Islet of Langerhans (tissue), 1 donor: ENCODE data around the gene MED12L.

Experiments
- FAIRE-seq: peaks from one replicate; lab custom pipeline; 2011; peaks lifted over from hg19 to GRCh38; lab: Jason Lieb, UNC

Gene MED12L

GRCh38 chr3:151091685-151092345, 6.4 kb downstream of the MED12L start:
- FAIRE-seq: no peak

GRCh38 chr3:151093148-151093547, 7.7 kb downstream of the MED12L start:
- no peak for FAIRE-seq

- FAIRE-seq: no peak
These were observed 8.4 kb downstream of the MED12L start for GRCh38 chr3:151093905-151094304.

DNA sequence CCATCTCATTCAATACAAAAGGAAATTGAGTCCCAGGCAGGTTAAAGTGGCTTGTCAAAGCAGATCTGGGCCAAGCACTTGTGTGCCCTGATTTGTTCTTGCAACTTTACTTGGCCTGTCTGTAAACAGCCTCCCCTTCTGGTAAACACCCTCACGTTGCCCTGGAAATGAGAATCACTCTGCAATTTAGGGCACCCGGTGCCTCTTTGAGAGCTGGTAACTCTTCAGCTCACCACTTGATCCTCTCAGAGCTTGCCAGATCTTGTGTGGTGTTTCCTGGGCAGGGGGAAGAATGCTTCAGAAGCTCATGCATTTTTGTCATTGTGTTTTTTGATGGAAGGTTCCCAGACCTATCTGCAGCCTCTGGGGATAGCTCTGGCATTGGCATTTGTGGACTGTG, 11.3 kb downstream of the MED12L start:
- no peak for FAIRE-seq

GRCh38 chr3:151100076-151100475, 14.6 kb downstream of the MED12L start:
- FAIRE-seq: no peak

DNA sequence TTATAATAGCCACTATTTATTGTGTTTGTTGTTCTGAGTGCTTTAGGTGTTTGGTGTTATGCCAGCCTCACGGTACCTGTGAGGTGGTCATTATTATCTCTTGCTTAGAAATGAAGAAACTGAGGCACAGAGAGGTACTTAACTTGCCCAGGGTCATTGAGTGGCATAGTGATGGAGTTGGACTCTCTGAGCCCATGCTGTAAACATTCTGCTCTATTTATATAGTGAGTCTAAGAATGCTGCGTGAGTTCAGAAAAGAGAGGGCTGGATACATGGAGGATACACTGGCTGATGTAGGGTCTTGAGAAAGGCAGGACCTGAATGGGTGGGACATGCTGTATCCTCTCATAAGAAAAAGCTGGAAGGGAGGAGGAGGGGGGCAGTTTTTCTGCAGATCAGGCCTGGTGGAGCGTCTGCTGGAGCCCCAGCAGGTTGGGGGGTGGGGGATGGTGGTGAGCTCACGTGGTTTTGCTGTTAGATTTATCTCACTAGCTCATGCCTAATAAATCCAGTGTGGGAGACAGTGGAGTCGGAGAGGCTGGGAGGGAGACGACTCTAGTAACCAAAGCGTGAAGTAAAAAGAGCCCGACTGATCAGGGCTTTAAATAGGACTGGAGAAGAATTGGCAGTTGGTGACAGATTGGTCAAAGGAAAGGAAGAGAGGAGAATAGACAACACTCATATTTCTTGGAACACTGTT, 16.0 kb downstream of the MED12L start:
- FAIRE-seq: no peak

DNA sequence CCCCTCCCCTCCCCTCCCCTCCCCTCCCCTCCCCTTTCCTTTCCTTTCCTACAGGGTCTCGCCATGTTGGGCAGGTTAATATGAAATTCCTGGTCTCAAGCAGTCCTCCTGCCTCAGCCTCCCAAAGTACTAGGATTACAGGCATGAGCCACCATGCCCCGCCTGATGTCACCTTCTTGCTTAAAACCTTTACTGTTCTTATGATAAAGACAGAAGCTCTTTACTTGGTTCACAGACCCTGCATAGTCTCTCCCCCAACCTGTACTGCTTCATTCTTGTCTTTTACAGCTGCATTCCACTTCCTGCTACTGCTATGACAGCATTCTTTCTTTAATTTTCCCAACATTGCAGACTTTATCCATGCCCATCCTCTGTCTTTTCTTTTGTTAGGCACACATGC, 20.8 kb downstream of the MED12L start:
- no peak for FAIRE-seq

DNA sequence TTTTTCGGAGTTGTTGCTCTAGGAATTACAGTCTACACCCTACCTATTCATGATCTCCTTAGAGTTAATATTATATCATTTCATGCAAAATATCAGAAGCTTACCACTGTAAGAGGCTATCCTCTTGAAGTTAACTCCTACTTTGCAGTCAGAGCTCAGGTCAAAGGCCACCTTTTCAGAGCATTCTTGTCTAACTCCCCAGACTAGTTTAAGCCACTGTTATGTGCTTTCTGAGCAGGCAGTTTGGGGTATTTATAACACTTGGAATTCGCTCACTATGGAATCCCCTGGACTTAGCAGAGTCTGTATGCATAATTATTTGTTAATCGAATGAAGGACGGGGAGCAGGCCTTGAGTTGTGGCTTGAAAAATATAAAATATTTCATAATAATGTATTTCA, 21.7 kb downstream of the MED12L start:
- no peak for FAIRE-seq

GRCh38 chr3:151107701-151108100, 22.2 kb downstream of the MED12L start:
- no peak for FAIRE-seq

- no peak for FAIRE-seq
These were observed 23.9 kb downstream of the MED12L start for GRCh38 chr3:151109286-151109800.

DNA sequence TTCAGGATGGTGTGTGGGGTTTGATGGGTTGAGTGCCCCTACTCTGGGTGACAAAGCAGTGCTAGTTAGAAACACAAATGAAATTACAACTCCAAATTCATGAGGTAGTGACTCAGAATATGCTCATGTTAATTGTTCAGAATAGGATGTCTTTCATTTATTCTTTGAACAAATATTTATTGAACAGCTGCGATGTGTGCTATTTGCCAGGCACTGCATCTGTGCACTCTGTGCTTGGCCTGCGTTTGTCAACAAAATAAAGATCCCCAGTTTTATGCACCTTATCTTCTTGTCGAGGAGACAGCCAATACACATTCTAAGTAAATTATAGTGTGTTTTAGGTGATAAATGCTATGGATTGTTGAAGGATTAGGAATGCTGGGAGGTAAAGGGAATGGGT, 27.3 kb downstream of the MED12L start:
- FAIRE-seq: no peak

- no peak for FAIRE-seq
These were observed 27.9 kb downstream of the MED12L start for GRCh38 chr3:151113343-151113742.

DNA sequence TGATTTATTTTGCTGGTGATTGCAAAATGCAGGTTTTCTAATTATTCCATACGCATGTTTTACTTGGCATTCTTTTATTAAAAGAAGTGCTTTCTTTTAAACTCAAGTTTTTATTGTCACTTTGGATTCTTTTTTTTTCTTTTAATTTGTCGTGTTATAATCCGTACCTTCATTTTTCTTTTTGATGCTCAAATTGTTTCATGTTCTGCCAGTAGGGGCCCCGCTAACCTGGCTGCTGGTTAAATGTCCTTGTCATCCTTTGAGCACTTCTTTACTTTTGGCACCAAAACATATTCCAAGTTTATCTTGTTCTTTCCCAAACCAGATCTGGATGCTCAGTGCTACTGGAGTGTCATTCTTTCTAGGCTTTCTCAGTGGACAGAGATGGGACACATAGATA, 31.6 kb downstream of the MED12L start:
- no peak for FAIRE-seq

- no peak for FAIRE-seq
These were observed 33.7 kb downstream of the MED12L start for GRCh38 chr3:151119188-151119587.

DNA sequence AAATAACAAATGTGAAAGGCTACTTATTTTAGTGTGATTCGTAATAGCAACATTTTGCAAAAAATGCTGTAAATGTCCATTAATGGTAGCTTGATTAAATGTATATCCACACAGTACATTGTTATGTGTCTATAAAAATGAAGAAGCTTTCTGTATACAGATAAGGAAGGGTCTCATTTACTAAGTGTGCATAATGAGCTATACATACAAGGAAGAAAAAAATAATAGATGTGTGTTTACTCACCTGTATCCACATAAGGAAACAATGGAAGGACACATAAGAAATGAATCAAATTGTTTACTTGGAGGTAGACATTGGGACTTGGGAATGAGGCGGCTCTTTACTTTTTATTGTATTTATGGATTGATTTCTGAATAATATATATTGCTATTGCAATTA, 34.9 kb downstream of the MED12L start:
- no peak for FAIRE-seq

DNA sequence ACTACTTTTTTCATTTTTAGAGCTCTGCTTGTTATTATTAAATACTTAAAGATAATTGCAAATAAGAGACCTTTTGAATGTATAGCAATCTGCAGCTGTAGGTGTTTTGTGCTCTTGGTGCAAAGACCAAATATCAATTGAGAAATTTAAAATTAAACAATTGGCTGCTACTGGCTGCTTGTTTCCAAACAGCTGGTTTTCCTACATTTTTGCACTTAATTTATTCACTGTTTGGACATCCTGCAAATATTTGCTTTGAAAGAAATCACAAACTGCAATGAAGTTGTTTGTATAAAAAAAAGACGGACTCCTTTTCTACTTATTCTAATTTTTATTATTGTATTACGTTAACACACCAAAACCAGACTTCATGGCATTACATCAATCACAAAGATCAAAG, 35.6 kb downstream of the MED12L start:
- FAIRE-seq: no peak

GRCh38 chr3:151123827-151124226, 38.4 kb downstream of the MED12L start:
- no peak for FAIRE-seq

DNA sequence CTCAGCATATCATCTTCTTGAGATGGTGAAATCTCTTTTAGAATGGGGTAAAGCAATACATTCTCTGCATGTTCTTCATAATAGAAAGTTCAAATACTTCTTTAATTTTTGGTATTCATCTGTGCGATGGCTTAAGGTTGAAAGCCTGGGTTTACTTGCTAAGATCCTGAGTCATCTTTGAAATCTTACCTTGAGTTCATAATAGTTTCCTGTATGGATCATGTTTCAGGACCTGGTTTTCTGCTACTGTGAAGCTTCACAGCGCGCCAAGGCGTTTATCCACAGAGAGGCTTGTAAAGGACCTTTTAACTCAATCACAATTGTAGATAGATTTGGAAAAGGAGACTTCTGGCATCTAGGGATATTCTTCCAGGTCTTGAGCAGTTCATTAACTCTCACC, 39.0 kb downstream of the MED12L start:
- no peak for FAIRE-seq

GRCh38 chr3:151130428-151130827, 45.0 kb downstream of the MED12L start:
- no peak for FAIRE-seq

- no peak for FAIRE-seq
These were observed 47.7 kb downstream of the MED12L start for GRCh38 chr3:151133175-151133574.

- no peak for FAIRE-seq
These were observed 48.5 kb downstream of the MED12L start for GRCh38 chr3:151133917-151134450.

DNA sequence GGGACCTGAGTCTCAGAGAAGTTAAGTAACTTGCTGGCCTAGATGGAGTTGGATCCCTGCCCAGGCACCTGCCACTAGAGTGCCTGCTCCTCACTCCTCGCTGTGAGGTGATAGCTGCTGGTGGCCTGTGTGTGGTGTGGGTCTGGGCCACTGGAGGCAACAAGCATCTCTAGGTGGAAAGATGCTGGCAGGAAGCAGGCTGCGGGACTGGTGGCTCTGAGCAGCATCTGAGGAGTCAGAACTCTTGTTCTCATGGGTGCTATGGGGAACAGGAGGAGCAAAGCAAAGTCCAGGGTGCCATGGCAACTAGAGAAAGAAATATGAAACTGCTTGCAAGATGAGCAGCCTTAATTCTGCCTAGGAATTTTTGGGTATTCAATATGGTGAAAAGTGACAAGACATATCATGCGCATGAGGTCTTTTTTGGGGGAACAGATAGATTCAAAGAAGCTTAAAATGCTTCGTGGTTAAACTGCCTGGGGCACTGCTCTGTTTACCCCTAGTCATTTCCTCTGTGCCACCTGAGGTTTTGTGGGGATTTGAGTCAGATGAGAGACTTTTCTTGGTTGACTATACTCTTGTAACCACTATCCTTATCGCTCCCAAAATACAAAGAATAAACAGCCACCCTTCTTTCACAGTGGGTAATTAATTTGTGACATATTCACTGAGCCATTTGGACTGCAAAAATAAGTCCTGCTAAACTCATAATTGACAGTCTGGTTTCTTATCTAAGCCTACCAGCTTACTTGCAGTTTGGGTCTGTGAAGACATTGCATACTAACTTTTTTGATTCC, 50.3 kb downstream of the MED12L start:
- no peak for FAIRE-seq

GRCh38 chr3:151142929-151143328, 57.5 kb downstream of the MED12L start:
- no peak for FAIRE-seq
